Mesendoderm (in vitro differentiated cells): Measurements from ENCODE around the gene PROB1.
A peak's percentile ranks its signal among the peaks of the same experiment; 100 is the strongest.
"Not testable (repeated sequence)": the region's sequence is repeated elsewhere in the genome, so short reads cannot be mapped to it uniquely, and the experiment has no call there.

Experiments
- DNase-seq: peaks from one replicate; pipeline ENCODE4 v3.0.0; 2013
- H2AK5ac ChIP-seq: 2 replicates; pipeline ENCODE4 v1.6.1; 2013; ENCODE audit warnings: low read length, inconsistent platforms
- H2BK120ac ChIP-seq: 2 replicates; pipeline ENCODE4 v1.6.1; 2013; ENCODE audit warnings: low read depth, mild to moderate bottlenecking, low read length, moderate library complexity, mixed read lengths
- H2BK15ac ChIP-seq: replicated peaks from 2 replicates; pipeline ENCODE4 v1.6.1; 2013; ENCODE audit warnings: low read depth, mild to moderate bottlenecking, moderate library complexity
- H2BK5ac ChIP-seq: 2 replicates; pipeline ENCODE4 v1.6.1; 2013; ENCODE audit warnings: low read length, inconsistent platforms
- H3K18ac ChIP-seq: 2 replicates; pipeline ENCODE4 v1.6.1; 2013; ENCODE audit warnings: mild to moderate bottlenecking, low read length, mixed read lengths
- H3K23ac ChIP-seq: one replicate; pipeline ENCODE4 v1.6.1; 2013; ENCODE audit warnings: low read length
- H3K27ac ChIP-seq: 2 replicates; pipeline ENCODE4 v1.5.1; 2013; ENCODE audit warnings: low read depth, mild to moderate bottlenecking, inconsistent platforms, low read length, moderate library complexity
- H3K27me3 ChIP-seq: 2 replicates; pipeline ENCODE4 v1.6.1; 2013; ENCODE audit warnings: low read length, control low read depth, mild to moderate bottlenecking, inconsistent platforms; ENCODE audit not compliant: insufficient read depth, poor library complexity
- H3K36me3 ChIP-seq: 2 replicates; pipeline ENCODE4 v1.6.1; 2013; ENCODE audit warnings: low read length, inconsistent platforms; ENCODE audit not compliant: control insufficient read depth, insufficient read depth
- H3K4ac ChIP-seq: one replicate; pipeline ENCODE4 v1.6.1; 2013; ENCODE audit warnings: low read depth, mild to moderate bottlenecking, low read length, moderate library complexity
- H3K4me1 ChIP-seq: 2 replicates; pipeline ENCODE4 v1.6.1; 2013; ENCODE audit warnings: low read depth, low read length, inconsistent platforms; ENCODE audit not compliant: control insufficient read depth
- H3K4me2 ChIP-seq: 2 replicates; pipeline ENCODE4 v1.6.1; 2013; ENCODE audit warnings: low read length
- H3K4me3 ChIP-seq: 2 replicates; pipeline ENCODE4 v1.5.1; 2013; ENCODE audit warnings: mild to moderate bottlenecking, low read length
- H3K56ac ChIP-seq: one replicate; pipeline ENCODE4 v1.6.1; 2013; ENCODE audit warnings: low read length
- H3K79me1 ChIP-seq: 2 replicates; pipeline ENCODE4 v1.6.1; 2013; ENCODE audit warnings: low read length, inconsistent platforms
- H3K79me2 ChIP-seq: 2 replicates; pipeline ENCODE4 v1.6.1; 2013; ENCODE audit warnings: mild to moderate bottlenecking, low read length; ENCODE audit not compliant: control insufficient read depth, insufficient read depth
- H3K9ac ChIP-seq: 2 replicates; pipeline ENCODE4 v1.6.1; 2013; ENCODE audit warnings: low read length, inconsistent platforms
- H4K5ac ChIP-seq: one replicate; pipeline ENCODE4 v1.6.1; 2013; ENCODE audit warnings: low read length
- H4K8ac ChIP-seq: one replicate; pipeline ENCODE4 v1.6.1; 2013; ENCODE audit warnings: low read depth, mild to moderate bottlenecking, control low read depth, low read length, moderate library complexity
- WGBS: extraction: QIAGEN DNeasy Blood & Tissue Kit; methylation state at CpG from one replicate; pipeline ENCODE4 v1.1.7; 2013; ENCODE audit warnings: low lambda C conversion rate, missing lambda C conversion rate; ENCODE audit not compliant: insufficient coverage; ENCODE audit errors: extremely low coverage; 5-methylcytosine and 5-hydroxymethylcytosine counted together

PROB1 gene

DNA sequence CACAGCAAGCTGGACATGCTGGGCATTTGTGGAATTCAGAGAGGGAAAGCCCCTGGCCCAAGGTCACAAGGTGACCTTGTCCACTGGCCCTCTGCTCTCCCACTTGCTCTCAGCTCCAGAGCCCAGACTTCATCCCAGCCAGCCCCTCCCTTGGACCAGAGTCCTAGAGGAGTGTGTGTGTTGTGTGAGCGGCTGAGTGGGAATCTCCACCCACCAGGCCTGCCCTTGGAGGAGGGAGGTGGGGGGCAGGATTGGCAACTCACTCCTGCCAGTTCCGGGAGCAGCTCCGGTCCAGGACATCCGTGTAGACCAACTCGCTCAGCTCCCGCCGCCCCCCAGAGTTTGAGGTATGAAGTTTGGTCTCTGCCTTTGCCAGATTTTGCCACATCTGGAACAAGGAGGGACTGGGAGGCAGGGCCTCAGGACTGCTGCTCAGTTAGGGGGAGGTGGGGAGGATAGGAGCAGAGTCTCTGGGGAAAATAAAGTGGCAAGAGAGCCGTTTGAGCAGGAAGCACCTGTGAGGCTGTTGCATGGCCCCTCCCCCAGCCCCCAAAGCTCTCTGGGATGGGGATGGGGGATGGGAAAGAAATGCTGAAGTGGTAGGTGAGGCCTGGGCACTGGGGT, 6.6 kb downstream of the PROB1 start:
- no peak overlapping the region for H3K23ac ChIP-seq
- no peak overlapping the region for H3K4ac ChIP-seq
- no peak overlapping the region for H3K27ac ChIP-seq
- peak; percentile 28 for DNase-seq
- no peak overlapping the region for H3K9ac ChIP-seq
- no peak overlapping the region for H4K5ac ChIP-seq
- H2AK5ac ChIP-seq, result no peak overlapping the region
- no peak overlapping the region for H2BK120ac ChIP-seq
- H3K4me2 ChIP-seq, result no peak overlapping the region
- no peak overlapping the region for H3K4me3 ChIP-seq
- no peak overlapping the region for H3K56ac ChIP-seq
- H3K36me3 ChIP-seq, result no peaks in the 10 kb centered on the region
- no peak overlapping the region for H4K8ac ChIP-seq
- no peak overlapping the region for H2BK15ac ChIP-seq
- H3K27me3 ChIP-seq, result no peaks in the 10 kb centered on the region
- H3K4me1 ChIP-seq, result no peaks in the 10 kb centered on the region
- no peaks in the 10 kb centered on the region for H3K79me2 ChIP-seq
- H3K79me1 ChIP-seq, result no peaks in the 10 kb centered on the region
- H2BK5ac ChIP-seq, result no peak overlapping the region
- H3K18ac ChIP-seq, result no peak overlapping the region
- WGBS, result no CpG with 5 or more reads among the region's 8 CpGs

DNA sequence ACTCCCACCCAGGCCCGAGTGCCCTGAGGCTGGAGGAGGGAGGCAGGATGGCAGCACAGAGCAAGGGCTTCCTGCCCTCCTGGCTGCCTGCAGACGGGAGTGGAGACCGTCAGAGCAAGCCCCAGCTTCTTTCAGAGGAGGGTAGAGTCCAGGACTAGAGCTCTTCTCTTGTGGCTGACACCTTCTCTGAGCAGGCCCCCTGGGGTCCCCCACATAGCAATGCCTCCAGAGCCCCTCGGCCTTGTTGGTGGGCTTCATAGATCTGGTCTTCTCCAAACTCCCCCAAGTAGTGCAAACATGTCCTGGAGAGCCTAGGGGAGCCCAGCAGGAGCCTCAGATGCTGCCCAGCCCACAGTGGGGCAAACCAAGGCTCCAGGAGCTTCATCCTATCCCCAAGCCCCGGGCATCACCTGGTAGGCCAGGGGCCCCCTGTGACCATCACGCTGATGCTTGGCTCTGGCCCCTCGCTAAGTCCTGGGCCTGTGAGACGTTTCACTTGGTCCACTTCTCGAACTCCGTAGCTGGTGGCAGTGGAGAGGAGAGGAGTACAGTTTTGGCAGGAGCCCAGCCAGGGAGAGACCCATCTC, 7.2 kb downstream of the PROB1 start:
- Histone ChIP-seq H3K27ac (no peak overlapping the region), H3K27me3 (no peaks in the 10 kb centered on the region), H2BK15ac (no peak overlapping the region), H2BK120ac (no peak overlapping the region), H3K4me2 (no peak overlapping the region), H3K23ac (no peak overlapping the region), H3K56ac (no peak overlapping the region), H3K9ac (no peak overlapping the region), H4K5ac (no peak overlapping the region), H4K8ac (no peak overlapping the region), H2AK5ac (no peak overlapping the region), H3K4ac (no peak overlapping the region), H3K4me1 (peaks cover 2% of the 10 kb centered on the region), H3K36me3 (no peaks in the 10 kb centered on the region), H3K18ac (no peak overlapping the region), H3K4me3 (no peak overlapping the region), H2BK5ac (no peak overlapping the region), H3K79me1 (no peaks in the 10 kb centered on the region), H3K79me2 (no peaks in the 10 kb centered on the region)
- DNase-seq, result no peak
- no CpG with 5 or more reads among the region's 10 CpGs for WGBS

DNA sequence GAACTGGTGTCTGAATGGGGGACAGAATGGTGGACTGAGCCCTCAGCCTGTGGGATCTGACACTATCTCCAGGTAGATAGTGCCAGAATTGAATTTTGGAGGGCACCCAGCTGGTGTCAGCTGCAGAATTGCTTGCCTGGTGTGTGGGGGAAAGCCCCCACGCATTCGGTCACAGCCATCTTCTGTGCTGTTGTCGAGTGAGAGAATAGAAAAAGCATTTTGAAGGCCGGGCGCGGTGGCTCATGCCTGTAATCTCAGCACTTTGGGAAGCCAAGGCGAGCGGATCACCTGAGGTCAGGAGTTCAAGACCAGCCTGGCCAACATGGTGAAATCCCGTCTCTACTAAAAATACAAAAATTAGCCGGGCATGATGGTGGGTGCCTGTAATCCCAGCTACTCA, 7.9 kb downstream of the PROB1 start:
- WGBS, result no CpG with 5 or more reads among the region's 10 CpGs
- not testable (repeated sequence) for H3K4me2 ChIP-seq, H3K4ac ChIP-seq, H3K4me1 ChIP-seq, H3K79me2 ChIP-seq, H2BK15ac ChIP-seq, H3K36me3 ChIP-seq, H3K23ac ChIP-seq, H2BK5ac ChIP-seq, H3K4me3 ChIP-seq, H3K27me3 ChIP-seq, H3K9ac ChIP-seq, H3K79me1 ChIP-seq, DNase-seq, H4K8ac ChIP-seq, H2AK5ac ChIP-seq, H3K56ac ChIP-seq, H3K27ac ChIP-seq, H3K18ac ChIP-seq, H2BK120ac ChIP-seq, H4K5ac ChIP-seq

DNA sequence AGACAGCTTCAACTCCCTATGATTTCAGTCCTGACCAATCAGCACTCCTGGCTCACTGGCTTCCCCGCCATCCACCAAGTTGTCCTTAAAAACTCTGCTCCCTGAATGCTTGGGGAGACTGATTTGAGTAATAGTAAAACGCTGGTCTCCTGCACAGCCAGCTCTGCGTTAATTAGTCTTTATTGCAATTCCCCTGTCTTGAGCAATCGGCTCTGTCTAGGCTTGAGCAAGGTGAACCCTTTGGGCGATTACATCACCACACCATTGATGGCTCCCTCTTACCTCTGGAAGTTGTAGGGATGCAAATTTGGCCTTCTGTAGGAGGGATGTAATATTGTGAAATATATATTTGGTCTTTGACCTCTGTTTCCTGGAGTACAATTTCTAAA, 8.9 kb downstream of the PROB1 start:
- Histone ChIP-seq H3K27ac (no peak overlapping the region), H3K27me3 (no peaks in the 10 kb centered on the region), H3K4ac (no peak overlapping the region), H4K5ac (no peak overlapping the region), H3K4me2 (no peak overlapping the region), H2BK5ac (no peak overlapping the region), H3K4me3 (no peak overlapping the region), H3K79me1 (no peaks in the 10 kb centered on the region), H3K56ac (no peak overlapping the region), H2BK120ac (no peak overlapping the region), H3K79me2 (no peaks in the 10 kb centered on the region), H2AK5ac (no peak overlapping the region), H4K8ac (no peak overlapping the region), H3K23ac (no peak overlapping the region), H3K4me1 (peaks cover 3% of the 10 kb centered on the region), H2BK15ac (no peak overlapping the region), H3K36me3 (no peaks in the 10 kb centered on the region), H3K18ac (no peak overlapping the region), H3K9ac (no peak overlapping the region)
- DNase-seq, result no peak
- WGBS, result no CpG with 5 or more reads among the region's 5 CpGs

DNA sequence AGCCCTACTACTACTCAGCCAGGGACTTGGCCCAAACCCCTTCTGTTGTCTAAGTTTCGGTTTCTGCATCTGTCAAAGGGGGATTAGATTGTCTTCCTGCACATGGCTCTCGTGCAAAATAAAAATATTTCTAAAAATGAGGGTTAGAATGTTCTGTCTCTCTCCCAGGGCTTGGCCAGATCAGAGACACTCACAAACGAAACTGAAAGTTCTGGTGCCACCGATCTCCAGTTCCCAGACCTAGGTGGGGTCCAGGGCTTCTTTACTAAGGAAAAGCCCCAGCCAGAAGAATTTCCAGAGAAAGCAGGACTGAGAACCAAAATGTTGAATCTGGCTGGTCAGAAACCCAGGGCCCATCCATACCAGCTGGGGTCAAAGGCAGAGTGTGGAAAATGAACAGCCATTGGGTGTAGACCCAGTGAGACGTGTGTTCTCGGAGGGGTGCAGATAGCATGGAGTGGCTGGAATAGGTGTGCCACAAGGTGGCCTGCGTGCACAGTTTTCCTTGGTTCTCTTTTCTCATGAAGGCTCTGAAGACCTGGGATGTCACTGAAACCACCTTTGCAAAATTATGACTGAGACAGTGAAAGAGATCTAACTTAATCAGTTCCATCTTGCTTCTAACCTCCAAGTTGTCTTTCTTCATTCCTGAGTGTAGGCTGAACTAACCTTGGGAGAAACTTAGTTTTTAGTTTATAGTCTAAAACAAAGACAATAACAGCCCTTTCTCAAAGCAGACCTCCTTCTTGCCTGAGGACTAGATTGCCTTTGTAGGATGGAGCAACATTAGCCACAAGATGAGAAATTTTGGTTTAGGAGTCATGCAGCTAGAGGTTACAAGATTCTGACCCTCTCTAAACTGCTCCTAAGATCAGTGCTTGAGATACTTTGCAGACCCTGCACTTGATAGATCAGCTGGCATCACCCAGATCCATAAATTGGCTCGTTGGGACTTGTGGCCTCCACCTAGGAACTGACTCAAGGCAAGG, 9.5 kb downstream of the PROB1 start:
- Histone ChIP-seq H4K8ac (no peak overlapping the region), H3K23ac (no peak overlapping the region), H3K9ac (no peak overlapping the region), H3K79me2 (no peaks in the 10 kb centered on the region), H2BK5ac (no peak overlapping the region), H3K4me3 (no peak overlapping the region), H3K27me3 (no peaks in the 10 kb centered on the region), H3K4me1 (peaks cover 3% of the 10 kb centered on the region), H4K5ac (no peak overlapping the region), H3K4me2 (no peak overlapping the region), H3K79me1 (no peaks in the 10 kb centered on the region), H3K18ac (no peak overlapping the region), H3K36me3 (no peaks in the 10 kb centered on the region), H2AK5ac (no peak overlapping the region), H3K4ac (no peak overlapping the region), H2BK15ac (no peak overlapping the region), H2BK120ac (no peak overlapping the region), H3K56ac (no peak overlapping the region), H3K27ac (no peak overlapping the region)
- DNase-seq, result no peak
- WGBS, result no CpG with 5 or more reads among the region's 8 CpGs
